HG02973 (cell line): ENCODE results near the gene TRAPPC11.
"Not testable (repeated sequence)": the region's sequence is repeated elsewhere in the genome, so short reads cannot be mapped to it uniquely, and the experiment has no call there.

Experiments used
- ATAC-seq: cut with Tn5 transposase; IDR thresholded peaks from one replicate; pipeline ENCODE4 v1.9.1; 2021; ENCODE audit warnings: moderate library complexity; ENCODE audit not compliant: unreplicated experiment

Gene TRAPPC11

GRCh38 chr4:183659029-183659871 is at the start of gene TRAPPC11, which contains the start of gene RWDD4:
Gene TRAPPC11, plus strand, starts transcription at chr4:183659293. Its CDS starts 4,575 bp downstream, at chr4:183663868.
Gene RWDD4, minus strand, starts transcription at chr4:183659185. Its CDS starts 233 bp downstream, at chr4:183658952.
- ATAC-seq: peak; percentile 99

GRCh38 chr4:183610033-183610432 is 49.1 kb upstream of the TRAPPC11 start:
- no peak for ATAC-seq

GRCh38 chr4:183610613-183611012 is 48.5 kb upstream of the TRAPPC11 start:
- no peak for ATAC-seq

- no peak for ATAC-seq
These were observed 47.8 kb upstream of the TRAPPC11 start for GRCh38 chr4:183611210-183611830.

GRCh38 chr4:183612329-183613250 is 46.5 kb upstream of the TRAPPC11 start:
- ATAC-seq: no peak

- ATAC-seq: no peak
These were observed 42.0 kb upstream of the TRAPPC11 start for GRCh38 chr4:183617075-183617474.

GRCh38 chr4:183618681-183619080 is 40.4 kb upstream of the TRAPPC11 start:
- ATAC-seq: no peak

- no peak for ATAC-seq
These were observed 38.7 kb upstream of the TRAPPC11 start for GRCh38 chr4:183620421-183620820.

GRCh38 chr4:183621875-183622274 is 37.2 kb upstream of the TRAPPC11 start:
- no peak for ATAC-seq

GRCh38 chr4:183624548-183624947 is 34.5 kb upstream of the TRAPPC11 start:
- no peak for ATAC-seq

- no peak for ATAC-seq
These were observed 32.9 kb upstream of the TRAPPC11 start for GRCh38 chr4:183626168-183626567.

- ATAC-seq: not testable (repeated sequence)
These were observed 31.8 kb upstream of the TRAPPC11 start for GRCh38 chr4:183627286-183627685.

- ATAC-seq: no peak
These were observed 31.0 kb upstream of the TRAPPC11 start for GRCh38 chr4:183627979-183628588.

GRCh38 chr4:183631577-183632198 is 27.4 kb upstream of the TRAPPC11 start:
- ATAC-seq: no peak

- ATAC-seq: no peak
These were observed 26.4 kb upstream of the TRAPPC11 start for GRCh38 chr4:183632689-183633088.

- ATAC-seq: no peak
These were observed 25.4 kb upstream of the TRAPPC11 start for GRCh38 chr4:183633476-183634400.

GRCh38 chr4:183635321-183635720 is 23.8 kb upstream of the TRAPPC11 start:
- no peak for ATAC-seq

GRCh38 chr4:183635741-183636140 is 23.4 kb upstream of the TRAPPC11 start:
- ATAC-seq: no peak

- ATAC-seq: no peak
These were observed 22.6 kb upstream of the TRAPPC11 start for GRCh38 chr4:183636503-183636902.
